Epithelial cell of alveolus of lung (primary cell): Measurements from ENCODE around the gene RABL2B. TPM values are rescaled to one million over a fixed set of nuclear protein-coding genes. Genes with fewer than 3 reads are reported as not detected.

ENCODE experiments used
- total RNA-seq: library from RNA; depleted of rRNA; stranded (reverse); fragments of >200 nt; gene quantifications from 2 replicates; pipeline ENCODE4 v1.2.1, GENCODE V29; 2015

The RABL2B gene
- total RNA-seq: 7.3 and 12.2 TPM in 2 replicates

DNA sequence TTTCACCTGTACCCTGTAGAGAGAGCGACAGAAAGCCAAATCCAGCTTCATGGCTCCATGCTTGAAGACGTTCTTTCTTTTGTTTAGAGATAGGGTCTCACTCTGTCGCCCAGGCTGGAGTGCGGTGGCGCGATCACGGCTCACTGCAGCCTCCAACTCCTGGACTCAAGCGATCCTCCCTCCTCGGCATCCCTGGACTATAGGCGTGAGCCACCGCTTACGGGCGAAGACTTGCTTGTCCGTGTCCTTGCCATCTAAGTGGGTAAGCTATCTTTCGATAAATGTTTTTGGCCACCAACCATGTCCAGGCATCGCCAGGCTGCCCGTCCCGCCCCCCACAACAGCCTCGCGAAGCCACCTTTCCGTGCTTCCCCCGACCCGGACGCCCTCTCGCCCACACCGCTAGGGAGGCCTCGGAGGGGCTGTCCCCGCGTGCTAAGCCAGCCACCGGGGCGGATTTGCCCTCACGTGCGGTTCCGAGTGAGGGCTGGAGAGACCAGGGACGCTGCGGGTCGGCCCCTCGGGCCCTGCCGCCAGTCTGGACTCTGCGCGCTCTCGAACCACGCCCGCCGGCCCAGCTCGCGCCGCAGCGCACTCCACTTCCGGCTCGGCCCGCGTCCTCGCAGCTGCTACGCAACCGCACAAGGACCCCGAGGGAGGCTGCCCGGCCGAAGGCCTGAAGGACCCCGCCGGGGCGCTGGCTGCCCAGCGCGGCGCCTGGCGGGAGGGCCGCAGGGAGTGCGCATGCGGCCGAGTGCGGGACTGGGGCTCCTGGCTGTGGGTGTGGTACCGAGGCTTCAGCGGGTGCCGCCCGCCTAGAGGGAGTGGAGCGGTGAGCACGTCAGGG lies at the start of gene RABL2B:
Gene RABL2B, minus strand, starts transcription at position 604 of the 847 bp plus-strand sequence. CDS start 1,342 bp downstream, outside the sequence.

GRCh38 chr22:50737728-50738648 lies 45.4 kb downstream of the RABL2B start, which contains the start of gene ACR:
Gene ACR (plus strand): TSS chr22:50738204. CDS start chr22:50738236, 32 bp downstream.

Other genes starting within 250 kb of the RABL2B start
- 0.52 TPM in 1 of 2 replicates, not detected in the other for gene KLHDC7B, start 237.7 kb downstream of the RABL2B start, total RNA-seq
- not detected in 2 replicates for gene SYCE3, start 220.7 kb downstream of the RABL2B start, total RNA-seq
- 0.52 and 3.8 TPM in 2 replicates for gene CPT1B, start 205.2 kb downstream of the RABL2B start, total RNA-seq
- 29.1 and 34.9 TPM in 2 replicates for gene CHKB, start 200.8 kb downstream of the RABL2B start, total RNA-seq
- 0.24 and 0.26 TPM in 2 replicates for gene MAPK8IP2, start 182.8 kb downstream of the RABL2B start, total RNA-seq
- 38.2 and 48.5 TPM in 2 replicates for gene ARSA, start 155.5 kb downstream of the RABL2B start, total RNA-seq
- 1.2 and 4.2 TPM in 2 replicates for gene SHANK3, start 110.8 kb downstream of the RABL2B start, total RNA-seq
- not detected in 2 replicates for gene ACR, start 45.4 kb downstream of the RABL2B start, total RNA-seq